K562 (cell line): Measurements from ENCODE around the gene STING1. TPM values are rescaled to one million over a fixed set of nuclear protein-coding genes. Genes with fewer than 3 reads are reported as not detected.
A peak's percentile ranks its signal among the peaks of the same experiment; 100 is the strongest.

Experiments
- ASH1L ChIP-seq: fragments of 450-650 bp; IDR thresholded peaks from 2 replicates; pipeline ENCODE4 v1.6.1; 2018; ENCODE audit warnings: borderline replicate concordance, mild to moderate bottlenecking, low read depth; ENCODE audit not compliant: partially characterized antibody
- DPF2 ChIP-seq: fragments of 450-650 bp; IDR thresholded peaks from 2 replicates; pipeline ENCODE4 v1.6.1; 2016
- FOXA3 ChIP-seq, 2 experiments: fragments of 450-650 bp in 1 of 2; sonication (generic) in 1 of 2; formaldehyde crosslinking; IDR thresholded peaks in 1 of 2; conservative IDR thresholded peaks in 1 of 2; 2 replicates each; pipeline versions ENCODE4 v1.4.0 to v1.8.0; 2020 to 2022; ENCODE audit warnings: mild to moderate bottlenecking in 2 of 2, missing genetic modification reagents in 1 of 2
- KLF13 ChIP-seq: fragments of 450-650 bp; IDR thresholded peaks from 2 replicates; pipeline ENCODE4 v1.6.1; 2016; ENCODE audit warnings: missing genetic modification characterization, low read depth, mild to moderate bottlenecking, missing compliant biosample characterization, moderate library complexity, borderline replicate concordance
- NFATC3 ChIP-seq: fragments of 450-650 bp; IDR thresholded peaks from 2 replicates; pipeline ENCODE4 v1.6.1; 2017; ENCODE audit warnings: mild to moderate bottlenecking
- OTX1 ChIP-seq: fragments of 450-650 bp; formaldehyde crosslinking; IDR thresholded peaks from 2 replicates; pipeline ENCODE4 v1.4.0; 2022; ENCODE audit warnings: mild to moderate bottlenecking
- PHF21A ChIP-seq: fragments of 450-650 bp; IDR thresholded peaks from 2 replicates; pipeline ENCODE4 v1.6.1; 2017; ENCODE audit warnings: low read depth, borderline replicate concordance
- RUNX1 ChIP-seq: sonication (generic); IDR thresholded peaks from 2 replicates; pipeline ENCODE4 v1.6.1; 2016; ENCODE audit warnings: antibody characterized with exemption, low read depth
- SMAD4 ChIP-seq: fragments of 250-450 bp; sonication (Bioruptor Pico); conservative IDR thresholded peaks from 2 replicates; pipeline ENCODE4 v1.8.0; 2021; ENCODE audit warnings: inconsistent platforms, mild to moderate bottlenecking, moderate library complexity
- TCF7 ChIP-seq: sonication (generic); IDR thresholded peaks from 2 replicates; pipeline ENCODE4 v1.6.1; 2016; ENCODE audit warnings: antibody characterized with exemption, borderline replicate concordance
- XRCC3 ChIP-seq: fragments of 450-650 bp; IDR thresholded peaks from 2 replicates; pipeline ENCODE4 v1.6.1; 2017; ENCODE audit warnings: mild to moderate bottlenecking, moderate library complexity
- ZNF124 ChIP-seq: sonication (generic); formaldehyde crosslinking; IDR thresholded peaks from 2 replicates; pipeline ENCODE4 v1.8.1; 2022; ENCODE audit warnings: missing genetic modification reagents
- polyA plus RNA-seq, 8 experiments: library from polyadenylated mRNA; depleted of rRNA in 4 of 8; stranded (reverse) in 5 of 8; unstranded in 3 of 8; fragments of >200 nt; fragmentation: Nextera tagmentation in 2 of 8; fragmentation: Illumina TruSeq in 1 of 8; extraction: Ambion mirVana in 2 of 8; extraction: Trizol in 1 of 8; gene quantifications; 2 replicates each; pipeline versions ENCODE4 v1.2.1 to v1.2.3, GENCODE V29; 2011 to 2014; ENCODE audit warnings: inconsistent platforms in 1 of 8, missing spikeins in 1 of 8
- total RNA-seq, 7 experiments: library from RNA; depleted of rRNA in 6 of 7; stranded (reverse); fragments of >200 nt in 6 of 7; fragmentation: Illumina TruSeq in 2 of 7; extraction: Trizol in 2 of 7; gene quantifications; 2 replicates each; pipeline versions ENCODE4 v1.2.1 to v1.2.3, GENCODE V29; 2011 to 2021; ENCODE audit warnings: low replicate concordance in 1 of 7
- TF ChIP-seq, protein P1 (sequence below): sonication (generic); formaldehyde crosslinking; IDR thresholded peaks from 2 replicates; pipeline ENCODE4 v1.8.0; 2023; ENCODE audit warnings: mild to moderate bottlenecking, missing genetic modification reagents
- TF ChIP-seq, protein P2 (sequence below): fragments of 250-450 bp; sonication (Bioruptor Pico); IDR thresholded peaks from 2 replicates; pipeline ENCODE4 v1.5.0; 2021
- TF ChIP-seq, protein P3 (sequence below): sonication (generic); formaldehyde crosslinking; IDR thresholded peaks from 2 replicates; pipeline ENCODE4 v1.8.1; 2023; ENCODE audit warnings: mild to moderate bottlenecking, missing genetic modification reagents
- TF ChIP-seq, protein P4 (sequence below): IDR thresholded peaks from 2 replicates; pipeline ENCODE4 v1.6.1; 2014; ENCODE audit warnings: antibody characterized with exemption
- TF ChIP-seq, protein P5 (sequence below): IDR thresholded peaks from 2 replicates; pipeline ENCODE4 v1.6.1; 2016; ENCODE audit warnings: missing genetic modification characterization, missing compliant biosample characterization

STING1 gene
- total and polyA plus RNA-seq, 9 of the 15 experiments (the other 6 are each of a cell fraction or from before 2014, with no cell fraction given) = 20.8 to 69.1 (median 44.7) TPM

DNA sequence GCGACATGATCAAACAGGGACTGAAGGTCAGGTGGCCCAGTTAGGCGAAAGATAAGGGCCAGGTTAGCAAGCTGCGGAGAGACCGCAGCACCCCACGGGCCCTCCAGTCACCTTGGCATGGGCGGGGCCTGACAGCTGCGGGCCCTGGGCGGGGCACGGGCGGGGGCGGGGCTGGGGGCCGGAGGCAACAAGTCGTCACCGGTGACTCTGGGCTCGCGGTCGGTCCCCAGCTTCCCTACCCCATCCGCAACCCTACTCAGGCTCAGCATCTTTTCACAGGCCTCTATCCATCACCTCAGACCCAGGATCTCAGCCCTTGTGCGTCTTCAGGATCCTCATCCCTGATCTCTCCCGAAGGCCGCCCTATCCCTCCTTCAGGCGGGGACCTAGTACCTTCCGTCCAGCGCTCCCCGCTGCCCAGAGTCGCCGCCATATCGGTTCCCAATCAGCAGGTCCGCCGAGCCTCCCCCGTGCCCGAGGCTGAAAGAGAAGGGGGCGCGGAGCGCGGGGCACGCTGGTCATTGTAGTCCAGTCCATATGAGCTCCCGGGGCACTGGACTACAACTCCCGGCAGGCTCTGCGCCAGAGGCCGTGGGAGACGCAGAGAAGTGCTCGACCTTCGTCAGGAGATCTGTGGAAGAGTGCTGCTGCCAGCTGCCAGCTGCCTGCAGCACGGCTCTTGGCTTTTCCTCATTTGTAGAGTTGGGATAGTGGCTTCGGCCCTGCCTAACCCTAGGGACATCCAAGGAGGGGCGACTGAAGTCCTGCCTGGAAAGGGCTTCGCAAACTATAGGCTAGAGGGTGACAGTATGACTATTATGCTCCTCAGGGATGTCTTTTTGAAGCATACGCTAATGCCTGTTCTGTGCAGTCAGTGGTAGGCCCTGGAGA lies 43.3 kb downstream of the STING1 start, which contains the start of gene DNAJC18 (continued):
- TF ChIP-seq, protein P1, sequence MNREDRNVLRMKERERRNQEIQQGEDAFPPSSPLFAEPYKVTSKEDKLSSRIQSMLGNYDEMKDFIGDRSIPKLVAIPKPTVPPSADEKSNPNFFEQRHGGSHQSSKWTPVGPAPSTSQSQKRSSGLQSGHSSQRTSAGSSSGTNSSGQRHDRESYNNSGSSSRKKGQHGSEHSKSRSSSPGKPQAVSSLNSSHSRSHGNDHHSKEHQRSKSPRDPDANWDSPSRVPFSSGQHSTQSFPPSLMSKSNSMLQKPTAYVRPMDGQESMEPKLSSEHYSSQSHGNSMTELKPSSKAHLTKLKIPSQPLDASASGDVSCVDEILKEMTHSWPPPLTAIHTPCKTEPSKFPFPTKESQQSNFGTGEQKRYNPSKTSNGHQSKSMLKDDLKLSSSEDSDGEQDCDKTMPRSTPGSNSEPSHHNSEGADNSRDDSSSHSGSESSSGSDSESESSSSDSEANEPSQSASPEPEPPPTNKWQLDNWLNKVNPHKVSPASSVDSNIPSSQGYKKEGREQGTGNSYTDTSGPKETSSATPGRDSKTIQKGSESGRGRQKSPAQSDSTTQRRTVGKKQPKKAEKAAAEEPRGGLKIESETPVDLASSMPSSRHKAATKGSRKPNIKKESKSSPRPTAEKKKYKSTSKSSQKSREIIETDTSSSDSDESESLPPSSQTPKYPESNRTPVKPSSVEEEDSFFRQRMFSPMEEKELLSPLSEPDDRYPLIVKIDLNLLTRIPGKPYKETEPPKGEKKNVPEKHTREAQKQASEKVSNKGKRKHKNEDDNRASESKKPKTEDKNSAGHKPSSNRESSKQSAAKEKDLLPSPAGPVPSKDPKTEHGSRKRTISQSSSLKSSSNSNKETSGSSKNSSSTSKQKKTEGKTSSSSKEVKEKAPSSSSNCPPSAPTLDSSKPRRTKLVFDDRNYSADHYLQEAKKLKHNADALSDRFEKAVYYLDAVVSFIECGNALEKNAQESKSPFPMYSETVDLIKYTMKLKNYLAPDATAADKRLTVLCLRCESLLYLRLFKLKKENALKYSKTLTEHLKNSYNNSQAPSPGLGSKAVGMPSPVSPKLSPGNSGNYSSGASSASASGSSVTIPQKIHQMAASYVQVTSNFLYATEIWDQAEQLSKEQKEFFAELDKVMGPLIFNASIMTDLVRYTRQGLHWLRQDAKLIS (CRISPR knock-in tag) = no peak
- TF ChIP-seq, protein P2, sequence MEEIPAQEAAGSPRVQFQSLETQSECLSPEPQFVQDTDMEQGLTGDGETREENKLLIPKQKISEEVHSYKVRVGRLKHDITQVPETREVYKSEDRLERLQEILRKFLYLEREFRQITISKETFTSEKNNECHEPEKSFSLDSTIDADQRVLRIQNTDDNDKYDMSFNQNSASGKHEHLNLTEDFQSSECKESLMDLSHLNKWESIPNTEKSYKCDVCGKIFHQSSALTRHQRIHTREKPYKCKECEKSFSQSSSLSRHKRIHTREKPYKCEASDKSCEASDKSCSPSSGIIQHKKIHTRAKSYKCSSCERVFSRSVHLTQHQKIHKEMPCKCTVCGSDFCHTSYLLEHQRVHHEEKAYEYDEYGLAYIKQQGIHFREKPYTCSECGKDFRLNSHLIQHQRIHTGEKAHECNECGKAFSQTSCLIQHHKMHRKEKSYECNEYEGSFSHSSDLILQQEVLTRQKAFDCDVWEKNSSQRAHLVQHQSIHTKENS = no peak
- TF ChIP-seq, protein P3, sequence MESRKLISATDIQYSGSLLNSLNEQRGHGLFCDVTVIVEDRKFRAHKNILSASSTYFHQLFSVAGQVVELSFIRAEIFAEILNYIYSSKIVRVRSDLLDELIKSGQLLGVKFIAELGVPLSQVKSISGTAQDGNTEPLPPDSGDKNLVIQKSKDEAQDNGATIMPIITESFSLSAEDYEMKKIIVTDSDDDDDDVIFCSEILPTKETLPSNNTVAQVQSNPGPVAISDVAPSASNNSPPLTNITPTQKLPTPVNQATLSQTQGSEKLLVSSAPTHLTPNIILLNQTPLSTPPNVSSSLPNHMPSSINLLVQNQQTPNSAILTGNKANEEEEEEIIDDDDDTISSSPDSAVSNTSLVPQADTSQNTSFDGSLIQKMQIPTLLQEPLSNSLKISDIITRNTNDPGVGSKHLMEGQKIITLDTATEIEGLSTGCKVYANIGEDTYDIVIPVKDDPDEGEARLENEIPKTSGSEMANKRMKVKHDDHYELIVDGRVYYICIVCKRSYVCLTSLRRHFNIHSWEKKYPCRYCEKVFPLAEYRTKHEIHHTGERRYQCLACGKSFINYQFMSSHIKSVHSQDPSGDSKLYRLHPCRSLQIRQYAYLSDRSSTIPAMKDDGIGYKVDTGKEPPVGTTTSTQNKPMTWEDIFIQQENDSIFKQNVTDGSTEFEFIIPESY (CRISPR knock-in tag) = no peak
- TF ChIP-seq PHF21A (no peak), FOXA3 (CRISPR knock-in tag; conservative IDR thresholded peaks at IDR 0.05 in 1 of 2, IDR thresholded peaks at IDR 0.05 in 1 of 2) (no peak), ASH1L (no peak), XRCC3 (no peak), KLF13 (no peak), SMAD4 (CRISPR knock-in tag) (peak; percentile 49; the same call in 1 of the 2 replicates), NFATC3 (no peak), TCF7 (no peak), RUNX1 (no peak), OTX1 (CRISPR knock-in tag) (no peak), DPF2 (peak; percentile 70; the same call in 1 of the 2 replicates), ZNF124 (CRISPR knock-in tag) (no peak)
- TF ChIP-seq, protein P4, sequence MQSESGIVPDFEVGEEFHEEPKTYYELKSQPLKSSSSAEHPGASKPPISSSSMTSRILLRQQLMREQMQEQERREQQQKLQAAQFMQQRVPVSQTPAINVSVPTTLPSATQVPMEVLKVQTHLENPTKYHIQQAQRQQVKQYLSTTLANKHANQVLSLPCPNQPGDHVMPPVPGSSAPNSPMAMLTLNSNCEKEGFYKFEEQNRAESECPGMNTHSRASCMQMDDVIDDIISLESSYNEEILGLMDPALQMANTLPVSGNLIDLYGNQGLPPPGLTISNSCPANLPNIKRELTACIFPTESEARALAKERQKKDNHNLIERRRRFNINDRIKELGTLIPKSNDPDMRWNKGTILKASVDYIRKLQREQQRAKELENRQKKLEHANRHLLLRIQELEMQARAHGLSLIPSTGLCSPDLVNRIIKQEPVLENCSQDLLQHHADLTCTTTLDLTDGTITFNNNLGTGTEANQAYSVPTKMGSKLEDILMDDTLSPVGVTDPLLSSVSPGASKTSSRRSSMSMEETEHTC = no peak
- TF ChIP-seq, protein P5, sequence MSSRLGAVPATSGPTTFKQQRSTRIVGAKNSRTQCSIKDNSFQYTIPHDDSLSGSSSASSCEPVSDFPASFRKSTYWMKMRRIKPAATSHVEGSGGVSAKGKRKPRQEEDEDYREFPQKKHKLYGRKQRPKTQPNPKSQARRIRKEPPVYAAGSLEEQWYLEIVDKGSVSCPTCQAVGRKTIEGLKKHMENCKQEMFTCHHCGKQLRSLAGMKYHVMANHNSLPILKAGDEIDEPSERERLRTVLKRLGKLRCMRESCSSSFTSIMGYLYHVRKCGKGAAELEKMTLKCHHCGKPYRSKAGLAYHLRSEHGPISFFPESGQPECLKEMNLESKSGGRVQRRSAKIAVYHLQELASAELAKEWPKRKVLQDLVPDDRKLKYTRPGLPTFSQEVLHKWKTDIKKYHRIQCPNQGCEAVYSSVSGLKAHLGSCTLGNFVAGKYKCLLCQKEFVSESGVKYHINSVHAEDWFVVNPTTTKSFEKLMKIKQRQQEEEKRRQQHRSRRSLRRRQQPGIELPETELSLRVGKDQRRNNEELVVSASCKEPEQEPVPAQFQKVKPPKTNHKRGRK = no peak
